CD4-positive, CD25-positive, alpha-beta regulatory T cell (primary cell): ENCODE results near the gene TTC13. TPM values are rescaled to one million over a fixed set of nuclear protein-coding genes. Genes with fewer than 3 reads are reported as not detected.

Source experiments
- ATAC-seq, 2 donors: fragments of 150-1000 bp; cut with Tn5 transposase; one replicate each; pipeline ENCODE4 v1.10.0; 2021; ENCODE audit warnings: low read depth in 2 of 2, moderate number of reproducible peaks in 2 of 2, moderate library complexity in 1 of 2
- DNase-seq, 3 donors: peaks; one replicate each; pipeline versions ENCODE4 v3.0.0 to v3.0.0-alpha.2; 2012 to 2022; ENCODE audit warnings: mixed read lengths in 1 of 3
- H3K27ac ChIP-seq: one replicate; pipeline ENCODE4 v1.7.0; 2013; ENCODE audit warnings: mild to moderate bottlenecking, low read length; ENCODE audit not compliant: insufficient read depth, poor library complexity, severe bottlenecking
- H3K27me3 ChIP-seq: one replicate; pipeline ENCODE4 v1.7.0; 2013; ENCODE audit warnings: low read length; ENCODE audit not compliant: control insufficient read depth, insufficient read depth
- H3K36me3 ChIP-seq: one replicate; pipeline ENCODE4 v1.7.0; 2013; ENCODE audit warnings: mild to moderate bottlenecking, low read length, moderate library complexity; ENCODE audit not compliant: control insufficient read depth, insufficient read depth
- H3K4me1 ChIP-seq: 2 replicates; pipeline ENCODE4 v1.7.0; 2013; ENCODE audit warnings: mild to moderate bottlenecking, low read length; ENCODE audit not compliant: insufficient read depth, control insufficient read depth, poor library complexity, severe bottlenecking
- H3K4me3 ChIP-seq: one replicate; pipeline ENCODE4 v1.7.0; 2013; ENCODE audit warnings: low read depth, mild to moderate bottlenecking, low read length, moderate library complexity
- H3K9me3 ChIP-seq, 2 experiments: 1 replicate in 1 of 2; 2 replicates in 1 of 2; pipeline ENCODE4 v1.7.0; 2013; ENCODE audit warnings: low read length in 2 of 2, mild to moderate bottlenecking in 1 of 2, moderate library complexity in 1 of 2; ENCODE audit not compliant: control insufficient read depth in 2 of 2
- H3K27ac Mint-ChIP-seq, 3 donors: one replicate each; pipeline ENCODE4 v1.8.0; 2020 to 2022; ENCODE audit warnings: mild to moderate bottlenecking in 3 of 3, mixed read lengths in 3 of 3, moderate library complexity in 2 of 3
- H3K27me3 Mint-ChIP-seq: one replicate; pipeline ENCODE4 v1.8.0; 2022; ENCODE audit warnings: mild to moderate bottlenecking, mixed read lengths
- H3K36me3 Mint-ChIP-seq: one replicate; pipeline ENCODE4 v1.8.0; 2020; ENCODE audit warnings: mixed read lengths
- H3K4me1 Mint-ChIP-seq, 4 donors: one replicate each; pipeline ENCODE4 v1.8.0; 2020 to 2022; ENCODE audit warnings: mixed read lengths in 4 of 4, mild to moderate bottlenecking in 1 of 4
- H3K4me3 Mint-ChIP-seq, 4 donors: one replicate each; pipeline ENCODE4 v1.8.0; 2020 to 2022; ENCODE audit warnings: mild to moderate bottlenecking in 4 of 4, mixed read lengths in 4 of 4, moderate library complexity in 3 of 4
- H3K9me3 Mint-ChIP-seq, 7 donors: one replicate each; pipeline ENCODE4 v1.8.0; 2020 to 2022; ENCODE audit warnings: mixed read lengths in 7 of 7, mild to moderate bottlenecking in 3 of 7, moderate library complexity in 2 of 7
- polyA plus RNA-seq, 4 donors: library from polyadenylated mRNA; unstranded; fragments of 300-500 nt; fragmentation: Illumina TruSeq; gene quantifications; one replicate each; pipeline ENCODE4 v1.2.3, GENCODE V29; 2021
- total RNA-seq: library from RNA; stranded (reverse); gene quantifications from one replicate; pipeline ENCODE4 v1.2.3, GENCODE V29; 2022

TTC13 gene
- total and polyA plus RNA-seq, 5 donors from 2014 or later, result 8.9 to 40.5 (median 11.6) TPM

DNA sequence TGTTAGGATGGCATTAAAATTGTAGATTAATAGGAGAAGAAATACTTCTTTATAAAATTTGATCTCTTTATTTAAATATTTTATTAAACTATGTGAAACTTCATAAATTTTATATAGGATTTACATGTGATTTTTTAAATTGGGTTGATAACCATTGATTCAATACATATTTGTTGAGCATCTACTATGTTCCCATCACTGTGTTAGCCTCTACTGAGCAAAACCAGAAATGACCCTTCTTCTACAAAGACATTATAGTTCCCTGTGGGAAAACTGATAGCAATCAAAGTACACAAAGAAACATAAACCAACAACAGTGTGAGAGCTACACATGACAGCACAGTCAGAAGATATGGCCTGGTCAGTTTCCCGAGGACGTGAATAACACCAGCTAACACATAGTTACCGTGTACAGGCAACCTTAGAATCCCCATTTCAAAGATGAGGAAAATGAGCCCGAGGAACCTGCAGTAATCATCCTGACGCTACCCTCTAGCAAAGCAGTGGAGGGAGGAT lies 12.2 kb downstream of the TTC13 start:
- H3K9me3 Mint-ChIP-seq, result no peaks in the 10 kb centered on the region
- no peaks in the 10 kb centered on the region for H3K9me3 ChIP-seq
- peaks cover 6% of the 10 kb centered on the region for H3K36me3 Mint-ChIP-seq
- DNase-seq (no peak), ATAC-seq (no peak)
- no peaks in the 10 kb centered on the region for H3K27me3 Mint-ChIP-seq
- H3K4me1 ChIP-seq, result peaks cover 4% of the 10 kb centered on the region
- no peak overlapping the region for H3K27ac ChIP-seq
- H3K4me1 Mint-ChIP-seq, result peaks cover 17 to 51% (median 42%) of the 10 kb centered on the region in 4 donors
- no peak overlapping the region for H3K27ac Mint-ChIP-seq
- H3K36me3 ChIP-seq, result peaks cover 9% of the 10 kb centered on the region
- no peaks in the 10 kb centered on the region for H3K27me3 ChIP-seq
- H3K4me3 Mint-ChIP-seq, result no peak overlapping the region
- H3K4me3 ChIP-seq, result no peak overlapping the region

DNA sequence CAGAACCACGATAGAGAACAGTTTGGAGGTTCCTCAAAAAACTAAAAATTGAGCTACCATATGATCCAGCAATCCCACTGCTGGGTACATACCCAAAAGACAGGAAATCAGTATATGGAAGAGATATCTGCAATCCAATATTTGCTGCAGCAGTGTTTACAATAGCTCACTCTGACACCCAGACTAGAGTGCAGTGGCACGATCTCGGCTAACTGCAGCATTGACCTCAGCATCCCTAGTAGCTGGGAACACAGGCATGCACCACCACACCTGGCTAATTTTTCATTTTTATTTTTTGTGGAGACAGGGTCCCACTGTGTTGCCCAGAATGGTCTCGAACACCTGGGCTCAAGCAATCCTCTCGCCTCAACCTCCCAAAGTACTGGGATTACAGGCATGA lies 13.1 kb downstream of the TTC13 start:
- H3K36me3 ChIP-seq, result peaks cover 12% of the 10 kb centered on the region
- no peak overlapping the region for H3K27ac ChIP-seq
- no peaks in the 10 kb centered on the region for H3K9me3 ChIP-seq
- H3K27me3 ChIP-seq, result no peaks in the 10 kb centered on the region
- Mint-ChIP-seq H3K27me3 (no peaks in the 10 kb centered on the region), H3K9me3 (no peaks in the 10 kb centered on the region), H3K27ac (no peak overlapping the region), H3K36me3 (peaks cover 9% of the 10 kb centered on the region), H3K4me3 (no peak overlapping the region), H3K4me1 (peaks cover 21 to 55% (median 44%) of the 10 kb centered on the region in 4 donors)
- no peak for ATAC-seq
- H3K4me1 ChIP-seq, result peaks cover 4% of the 10 kb centered on the region
- H3K4me3 ChIP-seq, result no peak overlapping the region
- no peak for DNase-seq

DNA sequence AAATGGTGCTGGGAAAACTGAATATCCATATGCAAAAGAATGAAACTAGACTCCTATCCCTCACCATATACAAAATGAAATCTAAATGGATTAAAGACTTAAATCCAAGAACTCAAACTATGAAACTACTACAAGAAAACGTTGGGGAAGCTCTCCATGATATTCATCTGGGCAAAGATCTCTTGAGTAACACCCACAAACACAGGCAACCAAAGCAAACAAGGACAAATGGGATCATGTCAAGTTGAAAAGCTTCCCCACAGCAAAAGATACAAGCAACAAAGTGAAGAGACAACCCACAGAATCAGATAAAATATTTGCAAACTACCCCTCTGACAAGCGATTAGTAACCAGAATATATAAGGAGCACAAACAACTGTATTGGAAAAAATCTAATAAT lies 13.8 kb downstream of the TTC13 start:
- no peak overlapping the region for H3K27ac ChIP-seq
- DNase-seq (no peak), ATAC-seq (no peak)
- no peaks in the 10 kb centered on the region for H3K27me3 ChIP-seq
- Mint-ChIP-seq H3K27me3 (no peaks in the 10 kb centered on the region), H3K27ac (peak overlapping the region in 1 of 3 donors; percentile 40), H3K4me3 (peak overlapping the region in 1 of 4 donors; percentile 51), H3K4me1 (peaks cover 24 to 53% (median 44%) of the 10 kb centered on the region in 4 donors), H3K36me3 (peaks cover 11% of the 10 kb centered on the region), H3K9me3 (no peaks in the 10 kb centered on the region)
- peaks cover 4% of the 10 kb centered on the region for H3K4me1 ChIP-seq
- peaks cover 8% of the 10 kb centered on the region for H3K36me3 ChIP-seq
- H3K4me3 ChIP-seq, result no peak overlapping the region
- H3K9me3 ChIP-seq, result no peaks in the 10 kb centered on the region

DNA sequence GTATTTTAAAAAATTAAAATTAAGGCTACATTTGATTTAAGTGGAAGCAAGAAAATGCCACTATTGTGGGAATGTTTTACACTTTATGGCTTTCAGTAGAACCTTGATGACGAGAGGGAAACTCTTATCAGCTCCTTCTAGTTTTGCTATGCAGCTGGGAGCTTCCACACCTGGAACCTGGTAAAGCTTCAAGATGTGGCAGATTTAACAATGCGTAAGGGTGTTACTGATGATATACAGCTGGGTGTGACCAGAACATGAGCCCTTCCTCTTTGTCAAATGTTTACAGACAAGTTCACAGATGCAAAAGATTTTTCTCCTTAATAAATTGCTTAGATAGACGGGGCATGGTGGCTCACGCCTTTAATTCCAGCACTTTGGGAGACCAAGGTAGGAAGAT lies 20.3 kb downstream of the TTC13 start:
- no peaks in the 10 kb centered on the region for H3K27me3 ChIP-seq
- H3K36me3 ChIP-seq, result peaks cover 55% of the 10 kb centered on the region
- H3K9me3 ChIP-seq, result no peaks in the 10 kb centered on the region
- no peak overlapping the region for H3K4me3 Mint-ChIP-seq
- no peak overlapping the region for H3K4me3 ChIP-seq
- H3K36me3 Mint-ChIP-seq, result peaks cover 34% of the 10 kb centered on the region
- H3K27me3 Mint-ChIP-seq, result no peaks in the 10 kb centered on the region
- no peak overlapping the region for H3K27ac ChIP-seq
- no peaks in the 10 kb centered on the region for H3K9me3 Mint-ChIP-seq
- DNase-seq (no peak), ATAC-seq (no peak)
- H3K4me1 Mint-ChIP-seq, result peaks cover 8 to 30% (median 21%) of the 10 kb centered on the region in 4 donors
- no peak overlapping the region for H3K27ac Mint-ChIP-seq
- H3K4me1 ChIP-seq, result no peaks in the 10 kb centered on the region

DNA sequence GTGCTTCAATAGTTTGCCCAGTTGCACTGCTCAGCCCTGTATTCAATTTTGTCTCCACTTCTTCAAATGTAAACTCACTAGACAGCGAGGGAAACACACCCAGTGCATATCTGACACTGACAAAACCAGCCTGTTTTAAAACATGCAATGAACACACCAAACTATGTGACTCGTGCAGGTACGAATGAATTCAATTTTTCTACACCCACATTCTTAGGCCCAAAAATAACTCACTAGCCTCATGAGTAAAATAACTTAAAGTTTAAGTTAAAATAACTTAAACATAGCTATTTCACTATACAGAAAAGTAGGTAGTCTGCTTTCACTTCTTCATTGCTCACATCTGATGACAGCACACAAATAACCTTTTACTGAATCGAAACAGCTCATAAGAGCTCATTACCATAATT lies 21.1 kb downstream of the TTC13 start:
- Mint-ChIP-seq H3K4me1 (peaks cover 8 to 26% (median 16%) of the 10 kb centered on the region in 4 donors), H3K27me3 (no peaks in the 10 kb centered on the region), H3K9me3 (no peaks in the 10 kb centered on the region), H3K27ac (no peak overlapping the region), H3K36me3 (peaks cover 38% of the 10 kb centered on the region), H3K4me3 (no peak overlapping the region)
- no peak overlapping the region for H3K4me3 ChIP-seq
- no peak overlapping the region for H3K27ac ChIP-seq
- no peaks in the 10 kb centered on the region for H3K27me3 ChIP-seq
- peaks cover 62% of the 10 kb centered on the region for H3K36me3 ChIP-seq
- DNase-seq (no peak), ATAC-seq (no peak)
- no peaks in the 10 kb centered on the region for H3K4me1 ChIP-seq
- H3K9me3 ChIP-seq, result no peaks in the 10 kb centered on the region

DNA sequence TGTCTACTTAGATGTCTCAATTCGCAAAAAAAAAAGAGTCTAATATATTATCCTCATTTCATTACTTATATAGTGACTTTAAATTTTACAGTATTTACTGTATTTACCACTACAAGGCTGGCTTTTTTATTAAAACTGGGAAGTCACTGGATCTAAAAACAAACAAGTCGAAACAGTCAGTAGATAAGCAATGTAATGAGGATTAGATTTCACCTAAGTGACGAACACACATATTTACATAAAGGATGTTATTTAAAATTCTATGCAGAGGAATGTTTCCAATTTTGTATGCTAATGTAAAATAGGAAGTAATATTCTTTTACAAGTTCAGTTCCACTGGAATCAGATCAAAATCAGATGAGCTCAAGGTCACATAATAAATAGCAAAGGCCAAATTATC lies 28.3 kb downstream of the TTC13 start:
- Histone ChIP-seq H3K4me3 (no peak overlapping the region), H3K27ac (no peak overlapping the region), H3K4me1 (no peaks in the 10 kb centered on the region), H3K9me3 (no peaks in the 10 kb centered on the region), H3K36me3 (peaks cover 50% of the 10 kb centered on the region), H3K27me3 (no peaks in the 10 kb centered on the region)
- no peak overlapping the region for H3K27ac Mint-ChIP-seq
- H3K36me3 Mint-ChIP-seq, result peaks cover 44% of the 10 kb centered on the region
- no peak for ATAC-seq
- H3K4me1 Mint-ChIP-seq, result peaks cover 0 to 11% (median 9%) of the 10 kb centered on the region in 4 donors
- H3K27me3 Mint-ChIP-seq, result no peaks in the 10 kb centered on the region
- no peak for DNase-seq
- H3K9me3 Mint-ChIP-seq, result no peaks in the 10 kb centered on the region
- no peak overlapping the region for H3K4me3 Mint-ChIP-seq

DNA sequence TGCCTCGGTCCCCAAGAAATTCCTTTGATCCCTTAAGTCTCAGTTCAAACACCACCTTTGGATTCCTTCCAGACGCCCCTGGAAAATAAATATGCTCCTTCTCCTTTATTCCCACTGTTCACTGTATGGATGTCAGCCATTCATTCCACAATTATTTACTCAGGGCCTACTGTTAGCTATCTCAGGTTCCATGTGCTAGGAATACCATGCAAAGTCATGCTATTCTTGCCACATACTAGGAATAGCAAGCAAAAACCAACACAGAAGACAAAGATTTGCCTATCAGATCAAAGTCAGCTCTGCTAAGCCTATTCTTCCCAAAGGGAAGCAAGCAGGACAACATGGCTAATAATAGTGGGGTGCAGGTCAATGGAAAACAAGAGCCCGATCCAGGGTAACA lies 29.8 kb downstream of the TTC13 start:
- H3K4me3 Mint-ChIP-seq, result no peak overlapping the region
- DNase-seq (no peak), ATAC-seq (no peak)
- peaks cover 0 to 11% (median 9%) of the 10 kb centered on the region in 4 donors for H3K4me1 Mint-ChIP-seq
- Histone ChIP-seq H3K4me3 (no peak overlapping the region), H3K9me3 (no peaks in the 10 kb centered on the region), H3K27me3 (no peaks in the 10 kb centered on the region), H3K27ac (no peak overlapping the region), H3K4me1 (no peaks in the 10 kb centered on the region), H3K36me3 (peaks cover 56% of the 10 kb centered on the region)
- H3K27me3 Mint-ChIP-seq, result no peaks in the 10 kb centered on the region
- no peaks in the 10 kb centered on the region for H3K9me3 Mint-ChIP-seq
- H3K36me3 Mint-ChIP-seq, result peaks cover 49% of the 10 kb centered on the region
- peak overlapping the region in 1 of 3 donors; percentile 10 for H3K27ac Mint-ChIP-seq

DNA sequence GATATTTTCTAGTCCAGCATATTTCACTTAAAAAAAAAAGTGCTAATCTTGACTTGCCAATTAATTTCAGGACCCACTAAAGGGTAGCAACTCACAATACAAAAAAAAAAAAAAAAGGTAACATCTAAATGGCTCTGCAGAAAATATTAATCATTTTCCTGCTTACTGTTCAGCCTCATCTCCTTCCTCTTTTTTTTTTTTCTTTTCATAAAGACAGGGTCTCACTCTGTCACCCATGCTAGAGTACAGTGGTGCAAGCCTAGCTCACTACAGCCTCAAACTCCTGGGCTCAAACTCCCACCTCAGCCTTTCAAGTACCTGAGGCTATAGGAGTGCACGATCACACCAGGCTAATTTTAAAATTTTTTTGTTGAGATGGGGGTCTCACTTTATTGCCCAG lies 30.4 kb downstream of the TTC13 start:
- Histone ChIP-seq H3K4me3 (no peak overlapping the region), H3K9me3 (no peaks in the 10 kb centered on the region), H3K27ac (no peak overlapping the region), H3K27me3 (no peaks in the 10 kb centered on the region), H3K36me3 (peaks cover 56% of the 10 kb centered on the region), H3K4me1 (no peaks in the 10 kb centered on the region)
- peaks cover 0 to 11% (median 9%) of the 10 kb centered on the region in 4 donors for H3K4me1 Mint-ChIP-seq
- peak overlapping the region in 1 of 3 donors; percentile 10 for H3K27ac Mint-ChIP-seq
- peaks cover 46% of the 10 kb centered on the region for H3K36me3 Mint-ChIP-seq
- no peaks in the 10 kb centered on the region for H3K27me3 Mint-ChIP-seq
- no peak for DNase-seq
- no peaks in the 10 kb centered on the region for H3K9me3 Mint-ChIP-seq
- no peak for ATAC-seq
- no peak overlapping the region for H3K4me3 Mint-ChIP-seq
